Mesendoderm (in vitro differentiated cells): Measurements from ENCODE around the gene ERP44.

Experiments
- DNase-seq: peaks from one replicate; pipeline ENCODE4 v3.0.0; 2013
- H2AK5ac ChIP-seq: 2 replicates; pipeline ENCODE4 v1.6.1; 2013; ENCODE audit warnings: low read length, inconsistent platforms
- H2BK120ac ChIP-seq: 2 replicates; pipeline ENCODE4 v1.6.1; 2013; ENCODE audit warnings: low read depth, mild to moderate bottlenecking, low read length, moderate library complexity, mixed read lengths
- H2BK15ac ChIP-seq: replicated peaks from 2 replicates; pipeline ENCODE4 v1.6.1; 2013; ENCODE audit warnings: low read depth, mild to moderate bottlenecking, moderate library complexity
- H2BK5ac ChIP-seq: 2 replicates; pipeline ENCODE4 v1.6.1; 2013; ENCODE audit warnings: low read length, inconsistent platforms
- H3K18ac ChIP-seq: 2 replicates; pipeline ENCODE4 v1.6.1; 2013; ENCODE audit warnings: mild to moderate bottlenecking, low read length, mixed read lengths
- H3K23ac ChIP-seq: one replicate; pipeline ENCODE4 v1.6.1; 2013; ENCODE audit warnings: low read length
- H3K27ac ChIP-seq: 2 replicates; pipeline ENCODE4 v1.5.1; 2013; ENCODE audit warnings: low read depth, mild to moderate bottlenecking, inconsistent platforms, low read length, moderate library complexity
- H3K27me3 ChIP-seq: 2 replicates; pipeline ENCODE4 v1.6.1; 2013; ENCODE audit warnings: low read length, control low read depth, mild to moderate bottlenecking, inconsistent platforms; ENCODE audit not compliant: insufficient read depth, poor library complexity
- H3K36me3 ChIP-seq: 2 replicates; pipeline ENCODE4 v1.6.1; 2013; ENCODE audit warnings: low read length, inconsistent platforms; ENCODE audit not compliant: control insufficient read depth, insufficient read depth
- H3K4ac ChIP-seq: one replicate; pipeline ENCODE4 v1.6.1; 2013; ENCODE audit warnings: low read depth, mild to moderate bottlenecking, low read length, moderate library complexity
- H3K4me1 ChIP-seq: 2 replicates; pipeline ENCODE4 v1.6.1; 2013; ENCODE audit warnings: low read depth, low read length, inconsistent platforms; ENCODE audit not compliant: control insufficient read depth
- H3K4me2 ChIP-seq: 2 replicates; pipeline ENCODE4 v1.6.1; 2013; ENCODE audit warnings: low read length
- H3K4me3 ChIP-seq: 2 replicates; pipeline ENCODE4 v1.5.1; 2013; ENCODE audit warnings: mild to moderate bottlenecking, low read length
- H3K56ac ChIP-seq: one replicate; pipeline ENCODE4 v1.6.1; 2013; ENCODE audit warnings: low read length
- H3K79me1 ChIP-seq: 2 replicates; pipeline ENCODE4 v1.6.1; 2013; ENCODE audit warnings: low read length, inconsistent platforms
- H3K79me2 ChIP-seq: 2 replicates; pipeline ENCODE4 v1.6.1; 2013; ENCODE audit warnings: mild to moderate bottlenecking, low read length; ENCODE audit not compliant: control insufficient read depth, insufficient read depth
- H3K9ac ChIP-seq: 2 replicates; pipeline ENCODE4 v1.6.1; 2013; ENCODE audit warnings: low read length, inconsistent platforms
- H4K5ac ChIP-seq: one replicate; pipeline ENCODE4 v1.6.1; 2013; ENCODE audit warnings: low read length
- H4K8ac ChIP-seq: one replicate; pipeline ENCODE4 v1.6.1; 2013; ENCODE audit warnings: low read depth, mild to moderate bottlenecking, control low read depth, low read length, moderate library complexity
- WGBS: extraction: QIAGEN DNeasy Blood & Tissue Kit; methylation state at CpG from one replicate; pipeline ENCODE4 v1.1.7; 2013; ENCODE audit warnings: low lambda C conversion rate, missing lambda C conversion rate; ENCODE audit not compliant: insufficient coverage; ENCODE audit errors: extremely low coverage; 5-methylcytosine and 5-hydroxymethylcytosine counted together

Gene ERP44

GRCh38 chr9:100014846-100015245 is 84.0 kb downstream of the ERP44 start:
- no peak overlapping the region for H3K4me2 ChIP-seq
- H3K4me1 ChIP-seq, result no peaks in the 10 kb centered on the region
- H3K18ac ChIP-seq, result no peak overlapping the region
- H3K27me3 ChIP-seq, result no peaks in the 10 kb centered on the region
- no peak overlapping the region for H2BK15ac ChIP-seq
- no peak overlapping the region for H3K4ac ChIP-seq
- no peak overlapping the region for H4K5ac ChIP-seq
- no peaks in the 10 kb centered on the region for H3K79me2 ChIP-seq
- H3K23ac ChIP-seq, result no peak overlapping the region
- no peak for DNase-seq
- no peak overlapping the region for H3K4me3 ChIP-seq
- H2BK120ac ChIP-seq, result no peak overlapping the region
- H3K56ac ChIP-seq, result no peak overlapping the region
- no peak overlapping the region for H3K27ac ChIP-seq
- no peaks in the 10 kb centered on the region for H3K36me3 ChIP-seq
- H2AK5ac ChIP-seq, result no peak overlapping the region
- H3K9ac ChIP-seq, result no peak overlapping the region
- no peak overlapping the region for H4K8ac ChIP-seq
- H3K79me1 ChIP-seq, result no peaks in the 10 kb centered on the region
- H2BK5ac ChIP-seq, result no peak overlapping the region

GRCh38 chr9:100013573-100013972 is 85.2 kb downstream of the ERP44 start:
- Histone ChIP-seq H3K79me1 (no peaks in the 10 kb centered on the region), H3K27ac (no peak overlapping the region), H3K9ac (no peak overlapping the region), H3K4me1 (no peaks in the 10 kb centered on the region), H3K36me3 (no peaks in the 10 kb centered on the region), H3K23ac (no peak overlapping the region), H2BK120ac (no peak overlapping the region), H3K4me2 (no peak overlapping the region), H3K4ac (no peak overlapping the region), H3K18ac (no peak overlapping the region), H3K27me3 (no peaks in the 10 kb centered on the region), H2AK5ac (no peak overlapping the region), H3K56ac (no peak overlapping the region), H2BK15ac (no peak overlapping the region), H2BK5ac (no peak overlapping the region), H3K4me3 (no peak overlapping the region), H4K5ac (no peak overlapping the region), H3K79me2 (no peaks in the 10 kb centered on the region), H4K8ac (no peak overlapping the region)
- DNase-seq, result no peak
- no CpG with 5 or more reads among the region's 2 CpGs for WGBS

DNA sequence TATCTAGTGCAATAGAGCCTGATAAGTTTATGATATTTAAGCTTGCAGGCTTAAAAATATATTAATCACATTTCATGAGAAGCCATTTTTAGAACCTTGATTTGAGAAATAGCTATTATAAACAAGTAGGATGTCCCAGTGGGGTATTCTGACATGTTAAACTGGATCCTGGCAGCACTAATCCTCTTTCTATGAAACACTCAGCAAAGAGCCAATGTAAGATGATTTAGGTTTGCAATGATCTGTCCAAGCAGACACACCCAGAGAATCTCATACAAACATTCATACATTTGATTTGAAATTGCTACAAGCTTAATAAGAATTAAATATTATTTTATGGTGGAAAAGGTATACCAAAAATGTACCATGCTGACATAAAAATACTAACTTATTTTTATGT is 86.5 kb downstream of the ERP44 start:
- Histone ChIP-seq H3K79me1 (no peaks in the 10 kb centered on the region), H2BK15ac (no peak overlapping the region), H4K8ac (no peak overlapping the region), H3K4me3 (no peak overlapping the region), H4K5ac (no peak overlapping the region), H3K27me3 (no peaks in the 10 kb centered on the region), H3K56ac (no peak overlapping the region), H3K9ac (no peak overlapping the region), H3K23ac (no peak overlapping the region), H3K4me1 (no peaks in the 10 kb centered on the region), H2BK5ac (no peak overlapping the region), H3K79me2 (no peaks in the 10 kb centered on the region), H2BK120ac (no peak overlapping the region), H3K4me2 (no peak overlapping the region), H3K18ac (no peak overlapping the region), H3K36me3 (no peaks in the 10 kb centered on the region), H3K27ac (no peak overlapping the region), H2AK5ac (no peak overlapping the region), H3K4ac (no peak overlapping the region)
- DNase-seq, result no peak

DNA sequence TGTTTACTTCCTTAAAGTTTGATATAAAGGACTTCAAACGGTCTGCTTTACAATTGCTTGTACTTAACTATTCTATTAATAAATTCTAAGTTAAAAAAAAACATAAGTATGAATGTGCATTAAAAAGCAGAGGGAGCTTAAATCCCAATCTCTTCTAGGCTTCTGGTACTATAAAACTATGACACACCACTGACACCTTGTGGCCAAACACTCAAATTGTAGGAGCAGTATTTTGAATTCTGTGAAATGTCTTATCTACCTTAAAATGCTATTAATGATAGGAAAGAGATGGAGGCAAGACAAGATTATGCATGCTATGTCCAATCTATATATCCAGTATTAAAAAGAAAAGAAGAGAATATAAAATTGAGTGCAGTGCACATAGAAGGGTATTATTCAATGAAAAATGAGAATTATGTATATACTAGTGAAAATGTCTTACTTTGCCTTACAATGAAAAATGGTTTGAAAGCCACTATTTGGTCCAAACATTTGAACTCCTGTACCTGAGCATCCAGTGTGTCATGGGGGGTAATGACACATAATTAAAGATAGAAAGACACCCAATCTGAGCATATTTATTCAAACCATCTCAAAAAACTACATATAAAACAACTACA is 87.6 kb downstream of the ERP44 start:
- peak; percentile 71 for DNase-seq
- no CpG with 5 or more reads among the region's 1 CpG for WGBS

DNA sequence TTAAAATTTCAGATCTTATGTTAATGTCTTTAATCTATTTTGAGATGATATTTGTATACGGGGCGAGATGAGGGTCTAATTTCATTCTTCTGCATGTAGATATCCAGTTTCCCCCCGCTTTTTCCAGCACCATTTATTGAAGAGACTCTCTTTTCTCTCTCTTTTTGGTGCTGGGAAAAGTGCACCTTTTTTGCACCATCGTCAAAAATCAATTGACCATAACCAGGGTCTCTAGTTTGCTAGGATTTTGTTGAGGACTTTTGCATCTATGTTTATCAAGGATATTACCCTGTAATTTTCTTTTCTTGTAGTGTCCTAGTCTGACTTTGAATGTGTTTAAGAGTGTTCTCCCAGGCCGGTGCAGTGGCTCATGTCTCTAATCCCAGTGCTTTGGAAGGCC is 99.0 kb downstream of the ERP44 start:
- H3K27me3 ChIP-seq, result no peaks in the 10 kb centered on the region
- H2BK120ac ChIP-seq, result no peak overlapping the region
- H3K79me2 ChIP-seq, result no peaks in the 10 kb centered on the region
- H4K8ac ChIP-seq, result no peak overlapping the region
- H3K27ac ChIP-seq, result no peak overlapping the region
- no peak overlapping the region for H3K23ac ChIP-seq
- no peaks in the 10 kb centered on the region for H3K4me1 ChIP-seq
- H2BK15ac ChIP-seq, result no peak overlapping the region
- no peak overlapping the region for H3K4me3 ChIP-seq
- no peak overlapping the region for H3K18ac ChIP-seq
- H2BK5ac ChIP-seq, result no peak overlapping the region
- H3K4me2 ChIP-seq, result no peak overlapping the region
- H4K5ac ChIP-seq, result no peak overlapping the region
- H3K79me1 ChIP-seq, result no peaks in the 10 kb centered on the region
- no peak overlapping the region for H3K56ac ChIP-seq
- no peaks in the 10 kb centered on the region for H3K36me3 ChIP-seq
- H2AK5ac ChIP-seq, result no peak overlapping the region
- H3K4ac ChIP-seq, result no peak overlapping the region
- DNase-seq, result no peak
- no peak overlapping the region for H3K9ac ChIP-seq
- WGBS, result no CpG with 5 or more reads among the region's 5 CpGs

More for the DNA sequence above, 87.6 kb downstream of the ERP44 start:
- Histone ChIP-seq H3K27ac (no peak overlapping the region), H3K9ac (no peak overlapping the region), H3K23ac (no peak overlapping the region), H3K4me2 (no peak overlapping the region), H4K8ac (no peak overlapping the region), H2BK5ac (no peak overlapping the region), H3K36me3 (no peaks in the 10 kb centered on the region), H3K79me1 (no peaks in the 10 kb centered on the region), H3K27me3 (no peaks in the 10 kb centered on the region), H3K79me2 (no peaks in the 10 kb centered on the region), H2AK5ac (no peak overlapping the region), H2BK120ac (no peak overlapping the region), H2BK15ac (no peak overlapping the region), H4K5ac (no peak overlapping the region), H3K4ac (no peak overlapping the region), H3K56ac (no peak overlapping the region), H3K4me3 (no peak overlapping the region), H3K4me1 (no peaks in the 10 kb centered on the region), H3K18ac (no peak overlapping the region)

DNA sequence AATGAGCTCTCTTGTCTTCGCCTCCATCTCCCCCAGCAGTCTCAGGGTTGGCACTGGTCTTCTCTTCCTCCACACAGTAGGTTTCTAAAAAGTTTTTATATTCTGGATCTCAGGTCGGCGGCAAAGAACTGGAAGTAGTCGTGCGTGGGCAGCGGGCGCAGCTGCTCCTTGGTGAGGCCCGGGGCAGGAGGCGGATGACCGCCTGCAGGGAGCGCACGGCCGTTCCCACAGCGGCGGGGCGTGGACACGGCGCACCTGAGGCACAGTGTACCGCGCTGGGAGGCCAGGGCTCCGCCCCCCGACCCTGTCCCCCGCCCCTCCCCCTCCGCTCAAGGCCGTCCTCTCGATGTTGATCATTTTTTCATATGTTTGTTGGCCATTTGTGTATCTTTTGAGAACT is 99.9 kb downstream of the ERP44 start:
- no peak for DNase-seq
- H4K5ac ChIP-seq, result no peak overlapping the region

More for the DNA sequence above, 99.9 kb downstream of the ERP44 start:
- Histone ChIP-seq H3K27me3 (no peaks in the 10 kb centered on the region), H3K79me1 (no peaks in the 10 kb centered on the region), H3K23ac (no peak overlapping the region), H3K4me1 (no peaks in the 10 kb centered on the region), H2BK5ac (no peak overlapping the region), H3K4me3 (no peak overlapping the region), H3K4me2 (no peak overlapping the region), H4K8ac (no peak overlapping the region), H3K18ac (no peak overlapping the region), H3K79me2 (no peaks in the 10 kb centered on the region), H2BK120ac (no peak overlapping the region), H2BK15ac (no peak overlapping the region), H3K4ac (no peak overlapping the region), H3K9ac (no peak overlapping the region), H2AK5ac (no peak overlapping the region), H3K56ac (peak overlapping the region; percentile 25), H3K27ac (no peak overlapping the region), H3K36me3 (no peaks in the 10 kb centered on the region)
- no CpG with 5 or more reads among the region's 26 CpGs for WGBS
